WTC11 (cell line): ENCODE measurements around the gene MEIKIN.
"Not testable (repeated sequence)": the region's sequence is repeated elsewhere in the genome, so short reads cannot be mapped to it uniquely, and the experiment has no call there.

ENCODE experiments used
- ARID4B ChIP-seq: sonication (generic); formaldehyde crosslinking; IDR thresholded peaks from 2 replicates; pipeline ENCODE4 v1.8.0; 2023; ENCODE audit warnings: missing genetic modification reagents, mild to moderate bottlenecking, borderline replicate concordance
- ATF2 ChIP-seq: sonication (generic); formaldehyde crosslinking; IDR thresholded peaks from 2 replicates; pipeline ENCODE4 v1.8.1; 2022; ENCODE audit warnings: low read depth, missing genetic modification reagents, borderline replicate concordance
- CTCF ChIP-seq: fragments of 200-600 bp; IDR thresholded peaks from 2 replicates; pipeline ENCODE4 v1.8.0; 2022; ENCODE audit warnings: antibody characterized with exemption
- E2F4 ChIP-seq: sonication (generic); formaldehyde crosslinking; IDR thresholded peaks from 2 replicates; pipeline ENCODE4 v1.8.1; 2022; ENCODE audit warnings: low read depth, mild to moderate bottlenecking, moderate library complexity, missing genetic modification reagents, borderline replicate concordance
- FOXJ3 ChIP-seq: sonication (generic); formaldehyde crosslinking; IDR thresholded peaks from 2 replicates; pipeline ENCODE4 v1.9.0; 2021; ENCODE audit warnings: missing genetic modification reagents, mild to moderate bottlenecking, borderline replicate concordance
- HMGXB4 ChIP-seq: sonication (generic); formaldehyde crosslinking; IDR thresholded peaks from 2 replicates; pipeline ENCODE4 v1.8.1; 2023; ENCODE audit warnings: mild to moderate bottlenecking, moderate library complexity, missing genetic modification reagents
- JUN ChIP-seq: sonication (generic); formaldehyde crosslinking; IDR thresholded peaks from 2 replicates; pipeline ENCODE4 v1.8.0; 2023; ENCODE audit warnings: mild to moderate bottlenecking, missing genetic modification reagents
- NR3C1 ChIP-seq: sonication (generic); formaldehyde crosslinking; conservative IDR thresholded peaks from 2 replicates; pipeline ENCODE4 v1.8.1; 2023; ENCODE audit warnings: low read depth, mild to moderate bottlenecking, missing genetic modification reagents
- PRDM15 ChIP-seq: sonication (generic); formaldehyde crosslinking; IDR thresholded peaks from 2 replicates; pipeline ENCODE4 v1.8.0; 2022; ENCODE audit warnings: missing genetic modification reagents
- PREB ChIP-seq: sonication (generic); formaldehyde crosslinking; IDR thresholded peaks from 2 replicates; pipeline ENCODE4 v1.8.1; 2022; ENCODE audit warnings: mild to moderate bottlenecking, missing genetic modification reagents, moderate library complexity, borderline replicate concordance
- RORB ChIP-seq: fragments of 250-450 bp; sonication (Bioruptor Pico); IDR thresholded peaks from 2 replicates; pipeline ENCODE4 v1.9.0; 2021; ENCODE audit warnings: mild to moderate bottlenecking
- SMAD3 ChIP-seq: sonication (generic); formaldehyde crosslinking; IDR thresholded peaks from 2 replicates; pipeline ENCODE4 v1.8.0; 2022; ENCODE audit warnings: missing genetic modification reagents, mild to moderate bottlenecking, borderline replicate concordance
- TEAD4 ChIP-seq: sonication (generic); formaldehyde crosslinking; IDR thresholded peaks from 2 replicates; pipeline ENCODE4 v1.8.0; 2022; ENCODE audit warnings: mild to moderate bottlenecking, missing genetic modification reagents
- USF1 ChIP-seq: sonication (generic); formaldehyde crosslinking; IDR thresholded peaks from 2 replicates; pipeline ENCODE4 v1.8.0; 2022; ENCODE audit warnings: mild to moderate bottlenecking, missing genetic modification reagents

GRCh38 chr5:131902266-131902665, 43.2 kb downstream of the MEIKIN start:
- not testable (repeated sequence) for TF ChIP-seq USF1 (CRISPR knock-in tag); PREB (CRISPR knock-in tag); CTCF; FOXJ3 (CRISPR knock-in tag); ATF2 (CRISPR knock-in tag); SMAD3 (CRISPR knock-in tag); JUN (CRISPR knock-in tag); NR3C1; PRDM15 (CRISPR knock-in tag); TEAD4 (CRISPR knock-in tag); E2F4 (CRISPR knock-in tag); ARID4B (CRISPR knock-in tag); RORB (CRISPR knock-in tag); HMGXB4 (CRISPR knock-in tag)
